ENCODE measurements around the gene CALCB. TPM values are rescaled to one million over a fixed set of nuclear protein-coding genes. Genes with fewer than 3 reads are reported as not detected.

The CALCB gene
- total and polyA plus RNA-seq, 2 donors: 0.08 to 0.42 TPM

- Histone ChIP-seq H3K27ac (ENCODE audit: low read depth) (no peak overlapping the region), H3K36me3 (ENCODE audit: insufficient read depth) (no peaks in the 10 kb centered on the region), H3K4me1 (ENCODE audit: insufficient read depth) (no peaks in the 10 kb centered on the region), H3K4me3 (ENCODE audit: low read depth, low read length) (no peak overlapping the region)
- DNase-seq (ENCODE audit: extremely low spot score): no peak
Observed at GRCh38 chr11:15118431-15118830, 45.0 kb downstream of the CALCB start.

DNA sequence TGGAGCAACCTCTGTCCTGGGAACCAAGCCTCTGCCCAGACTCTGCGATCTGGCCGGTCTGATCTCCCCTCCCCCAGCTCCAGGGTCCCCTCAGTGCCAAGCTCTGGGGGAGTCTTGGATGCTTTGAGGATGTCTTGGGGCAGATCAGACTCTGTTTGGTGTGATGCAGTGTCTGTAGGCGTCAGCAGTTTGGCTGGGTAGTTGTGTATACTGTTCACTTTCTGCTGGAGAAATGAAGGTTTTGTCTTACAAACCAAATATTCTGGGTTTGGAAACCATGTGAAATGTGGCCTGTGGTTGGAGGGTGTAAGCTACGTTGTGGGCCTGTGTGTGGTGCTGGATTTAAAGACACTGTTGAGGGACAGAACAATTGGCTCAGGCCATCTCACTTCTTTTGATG is 46.0 kb downstream of the CALCB start:
- H3K36me3 ChIP-seq (ENCODE audit: insufficient read depth): no peaks in the 10 kb centered on the region
- no peak overlapping the region for H3K4me3 ChIP-seq (ENCODE audit: low read depth, low read length)
- WGBS: 79% methylated on average over 4 of the region's 4 CpGs
- no peak for DNase-seq (ENCODE audit: extremely low spot score)
- H3K4me1 ChIP-seq (ENCODE audit: insufficient read depth): no peaks in the 10 kb centered on the region
- no peak overlapping the region for H3K27ac ChIP-seq (ENCODE audit: low read depth)

DNA sequence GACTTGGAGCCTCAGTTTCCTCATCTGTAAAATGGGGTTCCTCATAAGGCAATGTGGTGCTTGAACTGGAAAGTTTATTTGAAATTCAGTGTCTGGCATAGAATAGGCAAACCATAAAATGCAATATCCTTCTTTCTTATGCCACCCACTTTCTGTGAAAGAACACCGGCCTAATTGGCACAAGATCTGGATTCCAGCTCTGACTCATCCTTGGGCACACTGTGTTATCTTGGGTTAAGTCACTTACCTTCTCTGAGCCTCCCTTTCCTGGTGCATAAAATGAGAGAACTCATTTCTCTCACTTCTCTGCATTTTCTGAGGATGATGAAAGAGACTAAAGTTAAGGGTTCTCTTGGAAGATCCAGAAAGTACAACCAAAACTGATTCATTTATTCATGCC is 46.4 kb downstream of the CALCB start:
- Histone ChIP-seq H3K4me3 (ENCODE audit: low read depth, low read length) (no peak overlapping the region), H3K27ac (ENCODE audit: low read depth) (no peak overlapping the region), H3K4me1 (ENCODE audit: insufficient read depth) (no peaks in the 10 kb centered on the region), H3K36me3 (ENCODE audit: insufficient read depth) (no peaks in the 10 kb centered on the region)
- 73% methylated on average over 1 of the region's 1 CpG for whole genome bisulfite sequencing
- DNase-seq (ENCODE audit: extremely low spot score): no peak

DNA sequence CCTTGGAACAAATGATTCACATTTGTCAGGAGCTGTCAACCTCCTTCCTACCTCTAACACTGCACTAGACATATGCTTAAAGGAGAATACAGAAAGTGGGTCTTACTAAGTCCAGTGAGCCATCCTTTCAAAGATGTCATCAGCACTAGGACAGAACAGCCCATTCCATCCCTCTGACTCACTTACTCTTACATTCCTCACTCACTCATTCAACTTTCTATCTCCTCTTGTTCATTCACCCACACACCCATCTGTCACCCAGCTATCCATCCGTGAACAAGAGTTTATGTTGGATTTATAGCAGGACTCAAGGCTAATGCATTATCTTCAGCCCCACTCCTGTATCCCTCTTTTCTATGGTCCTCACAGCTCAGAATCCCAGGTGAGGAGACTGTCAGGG is 50.5 kb downstream of the CALCB start:
- no peak overlapping the region for H3K4me3 ChIP-seq (ENCODE audit: low read depth, low read length)
- no peaks in the 10 kb centered on the region for H3K4me1 ChIP-seq (ENCODE audit: insufficient read depth)
- no peak overlapping the region for H3K27ac ChIP-seq (ENCODE audit: low read depth)
- no peaks in the 10 kb centered on the region for H3K36me3 ChIP-seq (ENCODE audit: insufficient read depth)
- no peak for DNase-seq (ENCODE audit: extremely low spot score)
- WGBS: 74% methylated on average over 1 of the region's 1 CpG

- DNase-seq (ENCODE audit: extremely low spot score): no peak
- no peaks in the 10 kb centered on the region for H3K4me1 ChIP-seq (ENCODE audit: insufficient read depth)
- WGBS: 79% methylated on average over 2 of the region's 2 CpGs
Observed at GRCh38 chr11:15124528-15124927, 51.1 kb downstream of the CALCB start.

DNA sequence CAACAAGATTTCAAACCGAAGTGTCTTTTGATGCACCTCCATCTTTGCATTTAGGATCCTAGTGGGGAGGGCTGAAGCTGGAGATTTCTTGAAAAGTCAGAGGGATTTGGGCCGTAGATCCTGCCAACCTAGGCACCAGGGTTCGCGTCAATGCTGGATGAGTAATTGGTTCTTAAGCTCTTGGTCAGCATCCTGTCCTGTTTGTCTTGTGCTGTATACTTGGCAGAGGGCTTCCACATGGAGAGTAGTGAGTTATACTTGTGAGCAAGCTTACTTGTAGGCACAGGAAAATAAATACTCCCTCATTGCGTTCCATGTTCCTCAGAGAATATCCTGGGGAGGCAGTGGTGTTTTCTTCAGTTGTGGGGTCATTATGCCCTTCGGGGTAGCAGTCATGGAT is 53.9 kb downstream of the CALCB start:
- H3K36me3 ChIP-seq (ENCODE audit: insufficient read depth): no peaks in the 10 kb centered on the region
- H3K4me1 ChIP-seq (ENCODE audit: insufficient read depth): no peaks in the 10 kb centered on the region
- 77% methylated on average over 6 of the region's 6 CpGs for WGBS
- no peak overlapping the region for H3K27ac ChIP-seq (ENCODE audit: low read depth)
- DNase-seq (ENCODE audit: extremely low spot score): no peak
- no peak overlapping the region for H3K4me3 ChIP-seq (ENCODE audit: low read depth, low read length)

More at GRCh38 chr11:15124528-15124927, 51.1 kb downstream of the CALCB start:
- H3K27ac ChIP-seq (ENCODE audit: low read depth): no peak overlapping the region
- H3K36me3 ChIP-seq (ENCODE audit: insufficient read depth): no peaks in the 10 kb centered on the region
- no peak overlapping the region for H3K4me3 ChIP-seq (ENCODE audit: low read depth, low read length)

Other genes starting within 250 kb of the CALCB start
- gene CYP2R1, start 181.4 kb upstream of the CALCB start, total RNA-seq: 31.4 TPM
- gene CYP2R1, start 181.4 kb upstream of the CALCB start, polyA plus RNA-seq: 11.5 TPM
- not detected for gene CALCA, start 101.2 kb upstream of the CALCB start, total RNA-seq
- 0.20 TPM for gene CALCA, start 101.2 kb upstream of the CALCB start, polyA plus RNA-seq
- gene INSC, start 41.3 kb downstream of the CALCB start, total RNA-seq: 3.0 TPM
- gene INSC, start 41.3 kb downstream of the CALCB start, polyA plus RNA-seq: 0.68 TPM